ENCODE measurements around the gene PRKCSH. TPM values are rescaled to one million over a fixed set of nuclear protein-coding genes. Genes with fewer than 3 reads are reported as not detected.
"Not testable (repeated sequence)": the region's sequence is repeated elsewhere in the genome, so short reads cannot be mapped to it uniquely, and the experiment has no call there.

PRKCSH gene
- polyA plus RNA-seq, 12 donors, result 128 to 211 (median 169) TPM; not detected in 1

DNA sequence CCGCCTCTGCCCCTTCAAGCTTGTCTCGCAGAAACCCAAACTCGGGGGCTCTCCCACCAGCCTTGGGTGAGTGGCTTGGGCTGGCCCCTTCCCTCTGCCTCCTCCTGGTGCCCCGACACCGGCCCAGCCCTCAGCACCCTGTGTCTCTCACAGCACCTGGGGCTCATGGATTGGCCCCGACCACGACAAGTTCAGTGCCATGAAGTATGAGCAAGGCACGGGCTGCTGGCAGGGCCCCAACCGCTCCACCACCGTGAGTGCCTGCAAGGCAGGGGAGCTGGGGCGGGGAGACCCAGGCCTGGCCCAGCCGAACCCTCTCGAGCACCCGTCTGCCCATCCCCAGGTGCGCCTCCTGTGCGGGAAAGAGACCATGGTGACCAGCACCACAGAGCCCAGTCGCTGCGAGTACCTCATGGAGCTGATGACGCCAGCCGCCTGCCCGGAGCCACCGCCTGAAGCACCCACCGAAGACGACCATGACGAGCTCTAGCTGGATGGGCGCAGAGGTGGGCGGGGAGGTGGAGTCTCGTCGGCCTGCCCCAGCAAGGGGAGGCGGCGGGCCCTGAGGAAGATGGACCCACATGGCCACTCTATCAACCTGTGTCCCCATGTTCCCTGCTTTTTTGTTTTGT lies 13.6 kb downstream of the PRKCSH start:
- DNase-seq, result no peak

- DNase-seq, result no peak
Observed at GRCh38 chr19:11450570-11451326, 15.3 kb downstream of the PRKCSH start.

DNA sequence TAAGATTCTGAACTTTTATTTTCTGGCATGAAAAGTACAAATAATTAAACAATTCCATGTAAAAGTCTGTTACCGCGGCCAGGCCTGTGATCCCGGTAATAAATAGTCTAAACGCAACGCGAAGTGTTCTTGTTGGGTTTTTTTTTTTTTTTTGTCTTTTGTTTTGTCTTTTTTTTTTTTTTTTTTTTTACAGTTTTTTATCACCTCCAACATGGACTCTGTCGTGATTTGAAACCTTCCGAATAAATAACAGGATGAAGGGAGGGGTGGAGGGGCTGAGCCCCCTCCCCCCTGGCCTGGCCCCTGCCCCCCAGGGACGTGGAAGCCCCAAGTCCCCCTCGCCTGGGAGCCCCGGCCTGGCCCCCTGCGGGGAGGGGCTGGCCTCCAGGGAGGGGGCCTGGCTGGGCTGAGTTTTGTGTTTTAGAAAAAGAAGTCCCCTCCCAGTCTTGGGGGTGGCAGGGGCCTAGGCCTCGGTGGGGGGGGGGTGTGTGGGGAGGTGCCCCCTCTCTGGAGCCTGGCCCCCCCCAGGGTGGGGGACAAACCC lies 16.0 kb downstream of the PRKCSH start:
- DNase-seq, result no peak

DNA sequence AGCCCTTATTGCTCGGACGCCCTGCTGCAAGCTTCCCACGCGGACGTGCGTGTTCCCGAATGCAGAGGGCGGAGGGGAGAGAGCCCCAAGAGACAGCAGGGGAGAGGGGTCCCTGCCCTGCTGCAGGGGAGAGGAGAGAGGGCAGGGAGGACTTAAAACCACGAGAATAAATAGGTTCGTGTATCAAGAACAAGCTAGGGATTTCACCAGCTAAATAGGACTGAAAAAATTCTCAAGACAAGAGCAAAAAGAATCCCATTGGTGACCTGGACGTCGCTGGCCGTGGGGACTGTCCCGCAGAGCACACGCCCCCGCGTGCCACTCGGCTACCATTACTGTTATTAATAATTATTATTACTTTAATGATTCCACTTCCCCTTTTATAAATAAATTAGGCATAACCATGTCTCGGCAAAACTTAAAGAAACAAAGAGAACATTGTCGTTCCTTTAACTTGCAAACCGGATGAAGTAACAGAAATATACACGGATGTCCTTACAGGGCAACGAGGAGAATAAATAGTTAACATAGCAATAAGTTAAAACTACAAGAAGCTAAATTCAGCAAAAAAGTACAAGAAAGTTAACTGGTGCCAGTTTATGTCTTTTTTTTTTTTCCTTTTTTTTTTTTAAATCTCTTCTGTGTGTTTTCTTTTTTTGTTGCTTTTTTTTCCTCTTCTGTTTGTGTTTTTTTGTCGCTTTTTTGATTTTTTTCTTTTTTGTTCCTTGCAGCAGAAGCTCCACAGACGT lies 16.6 kb downstream of the PRKCSH start:
- no peak for DNase-seq

GRCh38 chr19:11452620-11453310 lies 17.3 kb downstream of the PRKCSH start:
- DNase-seq, result no peak

GRCh38 chr19:11453468-11454341 lies 18.3 kb downstream of the PRKCSH start:
- no peak for DNase-seq

DNA sequence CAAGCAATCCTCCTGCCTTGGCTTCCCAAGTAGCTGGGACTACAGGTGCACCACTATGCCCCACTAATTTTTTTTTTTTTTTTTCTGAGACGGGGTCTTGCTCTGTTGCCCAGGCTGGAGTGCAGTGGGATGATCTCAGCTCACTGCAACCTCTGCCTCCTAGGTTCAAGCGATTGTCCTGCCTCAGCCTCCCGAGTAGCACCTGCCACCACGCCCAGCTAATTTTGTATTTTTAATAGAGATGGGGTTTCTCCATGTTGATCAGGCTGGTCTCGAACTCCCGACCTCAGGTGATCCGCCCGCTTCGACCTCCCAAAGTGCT lies 19.8 kb downstream of the PRKCSH start:
- DNase-seq, result not testable (repeated sequence)

GRCh38 chr19:11456659-11457058 lies 21.2 kb downstream of the PRKCSH start:
- no peak for DNase-seq

DNA sequence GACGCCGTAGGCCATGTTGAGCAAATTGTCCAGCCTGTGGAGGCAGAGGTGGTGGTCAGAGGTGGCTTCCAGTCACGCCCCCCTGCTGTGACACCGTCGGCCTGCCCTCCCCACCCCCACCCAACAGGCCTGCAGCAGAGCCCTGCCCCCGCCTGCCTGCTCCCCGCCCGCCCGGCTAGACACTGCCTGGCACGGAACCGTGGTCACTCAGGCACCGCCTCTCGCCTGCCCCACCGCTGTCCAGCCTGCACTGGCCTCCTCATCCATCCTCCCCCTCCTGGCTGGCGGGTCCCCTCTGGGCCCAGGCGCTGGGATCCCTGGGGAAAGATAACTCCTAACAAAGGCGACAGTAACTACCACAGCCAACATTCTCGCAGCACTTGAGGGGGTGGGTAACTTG lies 21.7 kb downstream of the PRKCSH start:
- no peak for DNase-seq

GRCh38 chr19:11457831-11458230 lies 22.4 kb downstream of the PRKCSH start:
- no peak for DNase-seq

DNA sequence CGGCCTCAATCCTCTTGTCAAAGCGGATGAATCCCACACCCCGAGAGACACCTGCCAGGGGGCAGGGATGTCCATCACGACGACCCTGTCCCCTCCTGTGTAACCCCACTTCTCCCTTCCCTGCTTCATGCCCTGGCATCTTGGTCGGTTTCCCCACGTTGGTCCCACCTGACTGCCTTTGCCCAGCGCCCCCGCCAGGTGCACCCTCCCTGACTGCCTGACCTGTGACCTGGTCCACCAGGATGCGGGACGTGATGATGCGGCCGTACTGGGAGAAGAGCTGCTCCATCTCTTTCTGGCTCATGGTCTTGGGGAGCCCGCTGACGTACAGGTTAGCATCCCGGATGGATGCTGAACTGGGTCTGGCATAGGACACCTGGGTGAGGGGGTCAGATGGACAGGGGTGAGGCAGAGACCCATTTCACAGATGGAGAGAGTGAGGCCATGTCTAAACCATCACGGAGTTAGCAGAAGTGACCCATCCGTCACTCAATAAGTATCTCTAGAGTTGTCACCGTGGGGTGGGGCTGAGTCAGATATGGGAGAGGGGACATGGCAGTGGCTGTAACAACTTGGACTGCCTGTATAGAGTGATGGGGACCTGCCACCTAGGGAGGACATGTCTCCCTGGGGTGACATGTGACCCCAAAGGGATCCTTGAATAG lies 22.9 kb downstream of the PRKCSH start:
- no peak for DNase-seq

DNA sequence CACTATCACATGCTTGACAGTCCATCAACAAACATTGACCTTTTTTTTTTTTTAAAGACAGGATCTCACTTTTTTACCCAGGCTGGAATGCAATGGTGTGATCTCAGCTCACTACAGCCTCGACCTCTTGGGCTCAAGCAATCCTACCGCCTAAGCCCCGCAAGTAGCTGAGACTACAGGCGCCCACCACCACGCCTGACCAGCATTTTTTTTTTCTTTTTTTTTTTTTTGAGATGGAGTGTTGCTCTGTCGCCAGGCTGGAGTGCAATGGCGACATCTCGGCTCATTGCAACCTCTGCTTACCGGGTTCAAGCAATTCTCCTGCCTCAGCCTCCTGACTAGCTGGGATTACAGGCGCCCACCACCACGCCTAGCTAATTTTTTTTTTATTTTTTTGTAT lies 23.5 kb downstream of the PRKCSH start:
- DNase-seq, result not testable (repeated sequence)

GRCh38 chr19:11460207-11460606 lies 24.8 kb downstream of the PRKCSH start:
- no peak for DNase-seq

DNA sequence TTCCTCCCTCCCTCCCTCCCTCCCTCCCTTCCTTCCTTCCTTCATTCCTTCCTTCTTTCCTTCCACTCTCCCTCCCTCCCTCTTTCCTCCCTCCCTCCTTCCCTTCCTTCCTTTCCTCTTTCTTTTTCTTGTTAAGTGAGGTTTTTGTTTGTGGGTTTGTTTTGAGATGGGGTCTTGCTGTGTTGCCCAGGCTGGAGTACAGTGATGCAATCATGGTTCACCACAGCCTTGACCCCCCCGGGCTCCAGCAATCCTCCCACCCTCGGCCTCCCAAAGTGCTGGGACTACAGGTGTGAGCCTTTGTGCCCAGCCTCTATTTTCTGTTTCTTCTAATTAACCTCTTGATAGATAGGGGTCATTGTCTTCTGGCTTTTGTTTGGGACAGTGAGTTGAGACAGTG lies 26.0 kb downstream of the PRKCSH start:
- no peak for DNase-seq

DNA sequence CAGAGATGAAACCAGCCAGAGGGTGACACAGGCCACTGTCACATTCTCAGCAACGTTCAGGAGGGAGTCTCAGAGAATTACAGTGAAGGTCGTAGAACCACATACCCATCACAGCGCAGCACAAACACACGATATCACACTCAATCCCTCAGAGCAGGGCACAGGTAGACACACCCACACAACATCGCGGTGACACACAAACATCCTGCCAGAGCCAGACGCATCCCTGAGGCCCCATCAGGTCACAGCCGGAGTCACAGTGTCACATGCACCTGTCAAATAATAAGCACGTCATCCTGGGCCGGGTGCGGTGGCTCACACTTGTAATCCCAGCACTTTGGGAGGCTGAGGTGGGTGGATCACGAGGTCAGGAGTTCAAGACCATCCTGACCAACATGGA lies 28.0 kb downstream of the PRKCSH start:
- no peak for DNase-seq

DNA sequence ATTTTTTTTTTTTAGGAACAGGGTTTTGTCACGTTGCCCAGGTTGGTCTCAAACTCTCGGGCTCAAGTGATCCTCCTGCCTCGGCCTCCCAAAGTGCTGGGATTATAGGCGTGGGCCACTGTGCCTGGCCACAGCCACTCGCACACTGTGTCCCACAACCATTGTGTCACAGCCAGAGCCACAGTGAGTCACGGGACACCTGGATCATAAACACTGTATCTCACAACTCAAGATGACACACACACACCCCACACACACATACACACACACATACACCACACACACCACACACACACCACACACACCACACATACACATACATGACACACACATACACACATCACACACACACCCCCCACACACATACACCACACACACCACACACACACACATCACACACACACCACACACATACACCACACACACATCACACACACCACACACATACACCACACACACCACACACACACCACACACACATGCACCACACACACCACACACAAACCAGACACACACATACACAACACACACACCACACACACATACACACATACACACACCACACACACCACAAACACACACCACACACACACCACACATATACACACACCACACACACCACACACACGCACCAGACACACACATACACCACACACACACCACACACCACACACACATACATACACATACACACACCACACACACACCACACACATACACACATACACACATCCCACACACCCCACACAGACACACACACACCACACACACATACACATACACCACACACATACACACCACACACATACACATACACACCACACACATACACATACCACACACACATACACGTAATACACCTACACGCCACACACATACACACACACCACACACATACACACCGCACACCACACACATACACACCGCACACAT lies 29.2 kb downstream of the PRKCSH start:
- no peak for DNase-seq

GRCh38 chr19:11465600-11465999 lies 30.2 kb downstream of the PRKCSH start:
- DNase-seq, result no peak

DNA sequence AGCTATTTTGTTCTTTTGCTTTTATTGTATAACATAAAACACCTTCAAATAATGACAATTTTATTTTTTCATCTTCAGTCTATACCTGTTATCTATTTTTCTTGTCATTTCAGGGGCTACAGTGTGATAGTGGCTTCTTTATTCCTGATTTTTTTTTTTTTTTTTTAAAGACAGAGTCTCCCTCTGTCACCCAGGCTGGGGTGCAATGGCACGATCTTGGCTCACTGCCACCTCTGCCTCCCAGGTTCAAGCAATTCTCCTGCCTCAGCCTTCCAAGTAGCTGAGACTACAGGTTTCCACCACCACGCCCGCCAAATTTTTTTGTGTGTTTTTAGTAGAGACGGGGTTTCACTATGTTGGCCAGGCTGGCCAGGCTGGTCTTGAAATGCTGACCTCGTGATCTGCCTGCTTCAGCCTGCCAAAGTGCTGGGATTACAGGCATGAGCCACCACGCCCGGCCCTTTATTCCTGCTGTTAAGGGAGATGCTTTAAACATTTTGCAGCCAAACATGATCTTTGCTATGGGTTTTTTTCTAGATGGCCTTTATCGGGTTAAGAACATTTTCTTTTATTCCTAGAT lies 32.9 kb downstream of the PRKCSH start:
- DNase-seq, result not testable (repeated sequence)

GRCh38 chr19:11473725-11474124 lies 38.3 kb downstream of the PRKCSH start:
- DNase-seq, result no peak
